Measurements from ENCODE around the gene RNF167. TPM values are rescaled to one million over a fixed set of nuclear protein-coding genes. Genes with fewer than 3 reads are reported as not detected.

Gene RNF167
- total and polyA plus RNA-seq, 2 of the 13 experiments (the other 11 are each of a cell fraction or from before 2014, with no cell fraction given) = 44.1 to 45.4 TPM

DNA sequence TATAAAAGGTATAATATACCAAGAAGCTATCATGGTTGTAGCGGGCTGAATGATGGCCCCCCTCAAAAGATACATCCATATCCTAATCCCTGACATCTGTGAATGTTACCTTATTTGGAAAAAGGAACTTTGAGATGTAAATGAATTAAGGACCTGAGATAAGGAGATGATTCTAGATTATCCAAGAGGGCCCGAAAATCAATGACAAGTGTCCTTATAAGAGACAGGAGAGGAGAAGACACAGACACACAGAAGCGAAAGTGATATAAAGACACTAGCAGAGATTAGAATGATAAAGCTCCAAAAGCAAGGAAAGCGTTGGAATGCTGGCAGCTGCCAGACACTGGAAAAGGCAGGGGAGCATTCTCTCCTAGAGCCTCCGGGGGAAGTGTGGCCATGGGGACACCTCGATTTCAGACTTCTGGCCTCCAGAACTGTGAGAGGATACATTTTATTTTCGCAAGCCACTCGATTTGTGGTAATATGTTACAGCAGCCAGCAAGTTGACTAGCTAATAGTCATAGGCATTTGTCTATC is 20.5 kb upstream of the RNF167 start (continued):
- TF ChIP-seq ASH2L (IDR thresholded peaks at IDR 0.05; ENCODE audit: insufficient read length, low read depth, low read length) (no peak), ZNF260 (CRISPR knock-in tag; IDR thresholded peaks at IDR 0.05; ENCODE audit: borderline replicate concordance, low read depth) (no peak)

DNA sequence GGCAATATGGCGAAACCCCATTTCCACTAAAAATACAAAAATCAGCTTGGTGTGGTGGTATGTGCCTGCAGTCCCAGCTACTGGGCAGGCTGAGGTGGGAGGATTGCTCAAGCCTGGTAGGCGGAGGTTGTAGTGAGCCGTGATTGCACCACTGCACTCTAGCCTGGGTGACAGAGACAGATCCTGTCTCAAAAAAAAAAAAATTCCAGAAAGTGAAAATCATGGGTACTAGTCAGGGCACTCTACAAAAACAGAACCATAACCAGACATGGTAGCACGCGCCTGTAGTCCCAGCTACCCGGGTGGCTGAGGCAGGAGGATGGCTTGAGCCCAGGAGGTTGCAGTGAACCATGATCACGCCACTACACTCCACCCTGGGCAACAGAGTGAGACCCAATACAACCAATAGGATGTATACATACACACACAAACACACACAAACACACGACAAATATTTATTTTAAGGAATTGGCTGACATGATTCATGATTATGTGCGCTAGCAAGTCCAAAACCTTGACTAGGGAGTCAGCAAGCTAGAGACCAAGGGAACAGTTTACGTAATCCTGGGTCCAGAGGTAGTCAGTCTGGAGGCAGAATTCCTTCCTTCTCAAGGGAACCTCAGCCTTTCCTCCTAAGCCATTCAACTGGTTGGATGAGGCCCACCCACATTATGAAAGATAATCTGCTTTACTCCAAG is 19.6 kb upstream of the RNF167 start:
- ATAC-seq (peak; percentile 95), FAIRE-seq (peak; percentile 99), DNase-seq (ENCODE audit: low spot score) (peak; percentile 65)
- Histone ChIP-seq H4K20me1 (ENCODE audit: insufficient read depth, low read length) (no peaks in the 10 kb centered on the region), H3K36me3 (replicated peaks in 1 of 2; ENCODE audit: control insufficient read depth in 1 of 2, insufficient read depth in 2 of 2, low read length in 2 of 2) (no peaks in the 10 kb centered on the region), H3K4me2 (ENCODE audit: low read depth, low read length) (peak overlapping the region; percentile 75), H3K4me3 (replicated peaks in 1 of 3; ENCODE audit: insufficient read depth in 1 of 3, low read depth in 2 of 3, low read length in 3 of 3) (peak overlapping the region; percentile 14 to 57 (median 26)), H3K27me3 (ENCODE audit: control insufficient read depth in 1 of 2, insufficient read depth in 2 of 2, low read length in 2 of 2) (no peaks in the 10 kb centered on the region), H3K79me2 (ENCODE audit: insufficient read depth, low read length) (no peaks in the 10 kb centered on the region), H2AFZ (ENCODE audit: low read length) (no peak overlapping the region), H3K9me3 (ENCODE audit: low read length) (no peaks in the 10 kb centered on the region), H3K4me1 (ENCODE audit: insufficient read depth, low read length) (peaks cover 22% of the 10 kb centered on the region), H3K9ac (ENCODE audit: insufficient read depth, low read depth, low read length) (no peak overlapping the region), H3K27ac (ENCODE audit: extremely low read length, insufficient read depth, low read length) (peak overlapping the region; percentile 53)
- no TSS peak for BruUV-seq (replicated peaks)
- ChIA-PET CTCF (ENCODE audit: low intra/inter-chr PET ratio, low total read pairs) (no interaction called here), POLR2A (interaction anchor here (0.6 to 3.0 kb wide), 14 partner anchors 8 to 216 kb away, joined by 3 to 35 read pairs (median 5); partner anchors contain the start of genes ENO3, INCA1, PELP1 and PFN1)
- intact Hi-C loops (cut with micrococcal nuclease; ENCODE audit: unreplicated experiment) (no loop called here), in situ Hi-C loops (cut with HindIII; ENCODE audit: extremely low pct_ligation_motif_present, low pct_unique_long_range_greater_than_20kb) (no loop called here)
- 4% methylated on average over 10 of the region's 10 CpGs for WGBS (ENCODE audit: low lambda C conversion rate)
- TF ChIP-seq, protein P1, sequence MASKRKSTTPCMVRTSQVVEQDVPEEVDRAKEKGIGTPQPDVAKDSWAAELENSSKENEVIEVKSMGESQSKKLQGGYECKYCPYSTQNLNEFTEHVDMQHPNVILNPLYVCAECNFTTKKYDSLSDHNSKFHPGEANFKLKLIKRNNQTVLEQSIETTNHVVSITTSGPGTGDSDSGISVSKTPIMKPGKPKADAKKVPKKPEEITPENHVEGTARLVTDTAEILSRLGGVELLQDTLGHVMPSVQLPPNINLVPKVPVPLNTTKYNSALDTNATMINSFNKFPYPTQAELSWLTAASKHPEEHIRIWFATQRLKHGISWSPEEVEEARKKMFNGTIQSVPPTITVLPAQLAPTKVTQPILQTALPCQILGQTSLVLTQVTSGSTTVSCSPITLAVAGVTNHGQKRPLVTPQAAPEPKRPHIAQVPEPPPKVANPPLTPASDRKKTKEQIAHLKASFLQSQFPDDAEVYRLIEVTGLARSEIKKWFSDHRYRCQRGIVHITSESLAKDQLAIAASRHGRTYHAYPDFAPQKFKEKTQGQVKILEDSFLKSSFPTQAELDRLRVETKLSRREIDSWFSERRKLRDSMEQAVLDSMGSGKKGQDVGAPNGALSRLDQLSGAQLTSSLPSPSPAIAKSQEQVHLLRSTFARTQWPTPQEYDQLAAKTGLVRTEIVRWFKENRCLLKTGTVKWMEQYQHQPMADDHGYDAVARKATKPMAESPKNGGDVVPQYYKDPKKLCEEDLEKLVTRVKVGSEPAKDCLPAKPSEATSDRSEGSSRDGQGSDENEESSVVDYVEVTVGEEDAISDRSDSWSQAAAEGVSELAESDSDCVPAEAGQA (IDR thresholded peaks at IDR 0.05; ENCODE audit: low read depth) = no peak
- TF ChIP-seq, protein P1 (CRISPR knock-in tag; IDR thresholded peaks at IDR 0.05; ENCODE audit: borderline replicate concordance) = no peak
- peak; percentile 3; the same call in 1 of the 2 replicates for TF ChIP-seq FOXO1 (CRISPR knock-in tag; IDR thresholded peaks at IDR 0.05)
- TF ChIP-seq, protein P2, sequence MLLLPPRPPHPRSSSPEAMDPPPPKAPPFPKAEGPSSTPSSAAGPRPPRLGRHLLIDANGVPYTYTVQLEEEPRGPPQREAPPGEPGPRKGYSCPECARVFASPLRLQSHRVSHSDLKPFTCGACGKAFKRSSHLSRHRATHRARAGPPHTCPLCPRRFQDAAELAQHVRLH (CRISPR knock-in tag; IDR thresholded peaks at IDR 0.05; ENCODE audit: borderline replicate concordance, low read depth) = 0 out of 2 replicates have a peak, but pooled peaks have one; percentile 41
- TF ChIP-seq FOXK2 (IDR thresholded peaks at IDR 0.05) = 0 out of 2 replicates have a peak, but pooled peaks have one; percentile 27
- TF ChIP-seq MBNL3 (CRISPR knock-in tag; conservative IDR thresholded peaks at IDR 0.05) = no peak
- TF ChIP-seq, protein P3, sequence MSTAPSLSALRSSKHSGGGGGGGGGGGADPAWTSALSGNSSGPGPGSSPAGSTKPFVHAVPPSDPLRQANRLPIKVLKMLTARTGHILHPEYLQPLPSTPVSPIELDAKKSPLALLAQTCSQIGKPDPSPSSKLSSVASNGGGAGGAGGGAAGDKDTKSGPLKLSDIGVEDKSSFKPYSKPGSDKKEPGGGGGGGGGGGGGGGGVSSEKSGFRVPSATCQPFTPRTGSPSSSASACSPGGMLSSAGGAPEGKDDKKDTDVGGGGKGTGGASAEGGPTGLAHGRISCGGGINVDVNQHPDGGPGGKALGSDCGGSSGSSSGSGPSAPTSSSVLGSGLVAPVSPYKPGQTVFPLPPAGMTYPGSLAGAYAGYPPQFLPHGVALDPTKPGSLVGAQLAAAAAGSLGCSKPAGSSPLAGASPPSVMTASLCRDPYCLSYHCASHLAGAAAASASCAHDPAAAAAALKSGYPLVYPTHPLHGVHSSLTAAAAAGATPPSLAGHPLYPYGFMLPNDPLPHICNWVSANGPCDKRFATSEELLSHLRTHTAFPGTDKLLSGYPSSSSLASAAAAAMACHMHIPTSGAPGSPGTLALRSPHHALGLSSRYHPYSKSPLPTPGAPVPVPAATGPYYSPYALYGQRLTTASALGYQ (CRISPR knock-in tag; IDR thresholded peaks at IDR 0.05) = 0 out of 2 replicates have a peak, but pooled peaks have one; percentile 22
- TF ChIP-seq CEBPB (IDR thresholded peaks at IDR 0.05; ENCODE audit: borderline replicate concordance, low read depth, low read length) = peak; percentile 93
- TF ChIP-seq, protein P4, sequence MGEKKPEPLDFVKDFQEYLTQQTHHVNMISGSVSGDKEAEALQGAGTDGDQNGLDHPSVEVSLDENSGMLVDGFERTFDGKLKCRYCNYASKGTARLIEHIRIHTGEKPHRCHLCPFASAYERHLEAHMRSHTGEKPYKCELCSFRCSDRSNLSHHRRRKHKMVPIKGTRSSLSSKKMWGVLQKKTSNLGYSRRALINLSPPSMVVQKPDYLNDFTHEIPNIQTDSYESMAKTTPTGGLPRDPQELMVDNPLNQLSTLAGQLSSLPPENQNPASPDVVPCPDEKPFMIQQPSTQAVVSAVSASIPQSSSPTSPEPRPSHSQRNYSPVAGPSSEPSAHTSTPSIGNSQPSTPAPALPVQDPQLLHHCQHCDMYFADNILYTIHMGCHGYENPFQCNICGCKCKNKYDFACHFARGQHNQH (CRISPR knock-in tag; IDR thresholded peaks at IDR 0.05) = 0 out of 2 replicates have a peak, but pooled peaks have one; percentile 23

Measured in HepG2 (cell line).